ENCODE measurements around the gene LHFPL2.

DNA sequence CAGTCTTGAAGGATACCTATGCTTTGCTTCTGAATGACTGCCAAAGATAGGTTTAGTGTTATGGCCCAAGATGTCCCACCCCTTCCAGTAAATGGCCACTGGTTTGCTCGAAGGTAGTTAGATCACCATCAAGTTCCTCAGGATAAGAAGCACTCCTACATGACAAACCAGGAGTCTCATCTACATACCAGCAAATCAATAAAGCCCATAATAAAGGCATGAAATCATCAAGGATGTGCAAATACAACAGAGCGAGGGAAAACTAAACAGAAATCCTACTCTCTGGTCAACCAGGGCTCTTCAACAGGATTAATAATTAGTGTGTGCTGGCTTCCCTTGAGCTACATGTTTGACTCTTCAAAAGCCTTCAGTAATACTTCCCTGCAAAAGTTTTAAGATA lies 141.0 kb downstream of the LHFPL2 start:
- TF ChIP-seq, protein P1, sequence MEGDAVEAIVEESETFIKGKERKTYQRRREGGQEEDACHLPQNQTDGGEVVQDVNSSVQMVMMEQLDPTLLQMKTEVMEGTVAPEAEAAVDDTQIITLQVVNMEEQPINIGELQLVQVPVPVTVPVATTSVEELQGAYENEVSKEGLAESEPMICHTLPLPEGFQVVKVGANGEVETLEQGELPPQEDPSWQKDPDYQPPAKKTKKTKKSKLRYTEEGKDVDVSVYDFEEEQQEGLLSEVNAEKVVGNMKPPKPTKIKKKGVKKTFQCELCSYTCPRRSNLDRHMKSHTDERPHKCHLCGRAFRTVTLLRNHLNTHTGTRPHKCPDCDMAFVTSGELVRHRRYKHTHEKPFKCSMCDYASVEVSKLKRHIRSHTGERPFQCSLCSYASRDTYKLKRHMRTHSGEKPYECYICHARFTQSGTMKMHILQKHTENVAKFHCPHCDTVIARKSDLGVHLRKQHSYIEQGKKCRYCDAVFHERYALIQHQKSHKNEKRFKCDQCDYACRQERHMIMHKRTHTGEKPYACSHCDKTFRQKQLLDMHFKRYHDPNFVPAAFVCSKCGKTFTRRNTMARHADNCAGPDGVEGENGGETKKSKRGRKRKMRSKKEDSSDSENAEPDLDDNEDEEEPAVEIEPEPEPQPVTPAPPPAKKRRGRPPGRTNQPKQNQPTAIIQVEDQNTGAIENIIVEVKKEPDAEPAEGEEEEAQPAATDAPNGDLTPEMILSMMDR (IDR thresholded peaks at IDR 0.05; ENCODE audit: insufficient read depth, low read length, poor library complexity, severe bottlenecking), result no peak
- TF ChIP-seq EZH2phosphoT487 (conservative IDR thresholded peaks at IDR 0.05; ENCODE audit: low read length), result no peak
